Measurements from ENCODE around the gene KLHL26.

KLHL26 gene

DNA sequence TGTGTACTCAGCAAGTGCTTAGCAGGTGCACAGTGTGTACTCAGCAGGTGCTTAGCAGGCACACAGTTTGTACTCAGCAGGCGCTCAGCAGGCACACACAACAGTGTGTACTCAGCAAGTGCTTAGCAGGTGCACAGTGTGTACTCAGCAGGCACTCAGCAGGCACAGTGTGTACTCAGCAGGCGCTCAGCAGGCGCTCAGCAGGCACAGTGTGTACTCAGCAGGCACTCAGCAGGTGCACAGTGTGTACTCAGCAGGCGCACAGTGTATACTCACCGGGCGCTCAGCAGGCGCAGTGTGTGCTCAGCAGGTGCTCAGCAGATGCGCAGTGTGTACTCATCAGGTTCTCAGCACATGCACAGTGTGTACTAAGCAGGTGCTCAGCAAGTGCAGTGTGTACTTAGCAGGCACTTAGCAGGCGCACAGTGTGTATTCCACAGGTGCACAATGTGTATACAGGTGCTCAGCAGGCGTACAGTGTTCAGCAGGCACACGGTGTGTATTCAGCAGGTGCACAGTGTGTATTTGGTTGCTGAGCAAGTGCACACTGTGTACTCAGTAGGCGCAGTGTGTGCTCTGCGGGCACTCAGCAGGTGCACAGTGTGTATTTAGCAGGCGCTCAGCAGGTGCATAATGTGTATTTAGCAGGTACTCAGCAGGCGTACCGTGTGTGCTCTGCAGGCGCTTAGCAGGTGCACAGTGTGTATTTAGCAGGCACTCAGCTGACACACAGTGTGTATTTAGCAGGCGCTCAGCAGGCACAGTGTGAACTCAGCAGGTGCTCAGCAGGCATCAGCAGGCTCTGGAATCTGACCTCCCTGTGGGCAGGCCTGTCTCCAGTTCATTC, 61.7 kb downstream of the KLHL26 start (continued):
- TF ChIP-seq, protein P1, sequence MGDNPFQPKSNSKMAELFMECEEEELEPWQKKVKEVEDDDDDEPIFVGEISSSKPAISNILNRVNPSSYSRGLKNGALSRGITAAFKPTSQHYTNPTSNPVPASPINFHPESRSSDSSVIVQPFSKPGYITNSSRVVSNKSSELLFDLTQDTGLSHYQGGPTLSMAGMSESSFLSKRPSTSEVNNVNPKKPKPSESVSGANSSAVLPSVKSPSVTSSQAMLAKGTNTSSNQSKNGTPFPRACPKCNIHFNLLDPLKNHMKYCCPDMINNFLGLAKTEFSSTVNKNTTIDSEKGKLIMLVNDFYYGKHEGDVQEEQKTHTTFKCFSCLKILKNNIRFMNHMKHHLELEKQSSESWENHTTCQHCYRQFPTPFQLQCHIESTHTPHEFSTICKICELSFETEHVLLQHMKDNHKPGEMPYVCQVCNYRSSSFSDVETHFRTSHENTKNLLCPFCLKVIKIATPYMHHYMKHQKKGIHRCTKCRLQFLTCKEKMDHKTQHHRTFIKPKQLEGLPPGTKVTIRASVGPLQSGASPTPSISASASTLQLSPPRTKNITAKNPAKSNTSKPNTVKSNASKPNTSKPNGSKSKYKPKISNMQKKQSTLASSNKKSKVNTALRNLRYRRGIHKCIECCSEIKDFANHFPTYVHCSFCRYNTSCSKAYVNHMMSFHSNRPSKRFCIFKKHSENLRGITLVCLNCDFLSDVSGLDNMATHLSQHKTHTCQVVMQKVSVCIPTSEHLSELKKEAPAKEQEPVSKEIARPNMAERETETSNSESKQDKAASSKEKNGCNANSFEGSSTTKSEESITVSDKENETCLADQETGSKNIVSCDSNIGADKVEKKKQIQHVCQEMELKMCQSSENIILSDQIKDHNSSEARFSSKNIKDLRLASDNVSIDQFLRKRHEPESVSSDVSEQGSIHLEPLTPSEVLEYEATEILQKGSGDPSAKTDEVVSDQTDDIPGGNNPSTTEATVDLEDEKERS (tag by site-specific recombination; IDR thresholded peaks at IDR 0.05), result no peak
- TF ChIP-seq, protein P2, sequence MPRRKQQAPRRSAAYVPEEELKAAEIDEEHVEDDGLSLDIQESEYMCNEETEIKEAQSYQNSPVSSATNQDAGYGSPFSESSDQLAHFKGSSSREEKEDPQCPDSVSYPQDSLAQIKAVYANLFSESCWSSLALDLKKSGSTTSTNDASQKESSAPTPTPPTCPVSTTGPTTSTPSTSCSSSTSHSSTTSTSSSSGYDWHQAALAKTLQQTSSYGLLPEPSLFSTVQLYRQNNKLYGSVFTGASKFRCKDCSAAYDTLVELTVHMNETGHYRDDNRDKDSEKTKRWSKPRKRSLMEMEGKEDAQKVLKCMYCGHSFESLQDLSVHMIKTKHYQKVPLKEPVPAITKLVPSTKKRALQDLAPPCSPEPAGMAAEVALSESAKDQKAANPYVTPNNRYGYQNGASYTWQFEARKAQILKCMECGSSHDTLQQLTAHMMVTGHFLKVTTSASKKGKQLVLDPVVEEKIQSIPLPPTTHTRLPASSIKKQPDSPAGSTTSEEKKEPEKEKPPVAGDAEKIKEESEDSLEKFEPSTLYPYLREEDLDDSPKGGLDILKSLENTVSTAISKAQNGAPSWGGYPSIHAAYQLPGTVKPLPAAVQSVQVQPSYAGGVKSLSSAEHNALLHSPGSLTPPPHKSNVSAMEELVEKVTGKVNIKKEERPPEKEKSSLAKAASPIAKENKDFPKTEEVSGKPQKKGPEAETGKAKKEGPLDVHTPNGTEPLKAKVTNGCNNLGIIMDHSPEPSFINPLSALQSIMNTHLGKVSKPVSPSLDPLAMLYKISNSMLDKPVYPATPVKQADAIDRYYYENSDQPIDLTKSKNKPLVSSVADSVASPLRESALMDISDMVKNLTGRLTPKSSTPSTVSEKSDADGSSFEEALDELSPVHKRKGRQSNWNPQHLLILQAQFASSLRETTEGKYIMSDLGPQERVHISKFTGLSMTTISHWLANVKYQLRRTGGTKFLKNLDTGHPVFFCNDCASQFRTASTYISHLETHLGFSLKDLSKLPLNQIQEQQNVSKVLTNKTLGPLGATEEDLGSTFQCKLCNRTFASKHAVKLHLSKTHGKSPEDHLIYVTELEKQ (tag by site-specific recombination; IDR thresholded peaks at IDR 0.05; ENCODE audit: borderline replicate concordance), result no peak
- TF ChIP-seq, protein P3, sequence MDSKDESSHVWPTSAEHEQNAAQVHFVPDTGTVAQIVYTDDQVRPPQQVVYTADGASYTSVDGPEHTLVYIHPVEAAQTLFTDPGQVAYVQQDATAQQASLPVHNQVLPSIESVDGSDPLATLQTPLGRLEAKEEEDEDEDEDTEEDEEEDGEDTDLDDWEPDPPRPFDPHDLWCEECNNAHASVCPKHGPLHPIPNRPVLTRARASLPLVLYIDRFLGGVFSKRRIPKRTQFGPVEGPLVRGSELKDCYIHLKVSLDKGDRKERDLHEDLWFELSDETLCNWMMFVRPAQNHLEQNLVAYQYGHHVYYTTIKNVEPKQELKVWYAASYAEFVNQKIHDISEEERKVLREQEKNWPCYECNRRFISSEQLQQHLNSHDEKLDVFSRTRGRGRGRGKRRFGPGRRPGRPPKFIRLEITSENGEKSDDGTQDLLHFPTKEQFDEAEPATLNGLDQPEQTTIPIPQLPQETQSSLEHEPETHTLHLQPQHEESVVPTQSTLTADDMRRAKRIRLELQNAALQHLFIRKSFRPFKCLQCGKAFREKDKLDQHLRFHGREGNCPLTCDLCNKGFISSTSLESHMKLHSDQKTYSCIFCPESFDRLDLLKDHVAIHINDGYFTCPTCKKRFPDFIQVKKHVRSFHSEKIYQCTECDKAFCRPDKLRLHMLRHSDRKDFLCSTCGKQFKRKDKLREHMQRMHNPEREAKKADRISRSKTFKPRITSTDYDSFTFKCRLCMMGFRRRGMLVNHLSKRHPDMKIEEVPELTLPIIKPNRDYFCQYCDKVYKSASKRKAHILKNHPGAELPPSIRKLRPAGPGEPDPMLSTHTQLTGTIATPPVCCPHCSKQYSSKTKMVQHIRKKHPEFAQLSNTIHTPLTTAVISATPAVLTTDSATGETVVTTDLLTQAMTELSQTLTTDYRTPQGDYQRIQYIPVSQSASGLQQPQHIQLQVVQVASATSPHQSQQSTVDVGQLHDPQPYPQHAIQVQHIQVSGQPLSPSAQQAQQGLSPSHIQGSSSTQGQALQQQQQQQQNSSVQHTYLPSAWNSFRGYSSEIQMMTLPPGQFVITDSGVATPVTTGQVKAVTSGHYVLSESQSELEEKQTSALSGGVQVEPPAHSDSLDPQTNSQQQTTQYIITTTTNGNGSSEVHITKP (tag by site-specific recombination; IDR thresholded peaks at IDR 0.05), result no peak
- no peak for TF ChIP-seq YY2 (tag by site-specific recombination; IDR thresholded peaks at IDR 0.05)
- no peak for TF ChIP-seq ZBTB20 (tag by site-specific recombination; IDR thresholded peaks at IDR 0.05)
- TF ChIP-seq, protein P4, sequence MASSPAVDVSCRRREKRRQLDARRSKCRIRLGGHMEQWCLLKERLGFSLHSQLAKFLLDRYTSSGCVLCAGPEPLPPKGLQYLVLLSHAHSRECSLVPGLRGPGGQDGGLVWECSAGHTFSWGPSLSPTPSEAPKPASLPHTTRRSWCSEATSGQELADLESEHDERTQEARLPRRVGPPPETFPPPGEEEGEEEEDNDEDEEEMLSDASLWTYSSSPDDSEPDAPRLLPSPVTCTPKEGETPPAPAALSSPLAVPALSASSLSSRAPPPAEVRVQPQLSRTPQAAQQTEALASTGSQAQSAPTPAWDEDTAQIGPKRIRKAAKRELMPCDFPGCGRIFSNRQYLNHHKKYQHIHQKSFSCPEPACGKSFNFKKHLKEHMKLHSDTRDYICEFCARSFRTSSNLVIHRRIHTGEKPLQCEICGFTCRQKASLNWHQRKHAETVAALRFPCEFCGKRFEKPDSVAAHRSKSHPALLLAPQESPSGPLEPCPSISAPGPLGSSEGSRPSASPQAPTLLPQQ (tag by site-specific recombination; IDR thresholded peaks at IDR 0.05), result no peak
- TF ChIP-seq ZNF211 (tag by site-specific recombination; IDR thresholded peaks at IDR 0.05; ENCODE audit: low read depth), result no peak
- TF ChIP-seq ZNF146 (tag by site-specific recombination; IDR thresholded peaks at IDR 0.05), result no peak
- no peak for TF ChIP-seq ZNF843 (tag by site-specific recombination; IDR thresholded peaks at IDR 0.05)
- TF ChIP-seq OSR2 (tag by site-specific recombination; IDR thresholded peaks at IDR 0.05), result peak; percentile 44; the same call in 1 of the 2 replicates
- no peak for TF ChIP-seq PRDM1 (tag by site-specific recombination; IDR thresholded peaks at IDR 0.05)
- no peak for TF ChIP-seq ZBTB1 (tag by site-specific recombination; IDR thresholded peaks at IDR 0.05)
- TF ChIP-seq HOXD13 (CRISPR knock-in tag; IDR thresholded peaks at IDR 0.05; ENCODE audit: borderline replicate concordance), result no peak
- no peak for TF ChIP-seq ZNF837 (tag by site-specific recombination; IDR thresholded peaks at IDR 0.05)
- no peak for TF ChIP-seq ZNF707 (tag by site-specific recombination; IDR thresholded peaks at IDR 0.05)
- TF ChIP-seq, protein P5, sequence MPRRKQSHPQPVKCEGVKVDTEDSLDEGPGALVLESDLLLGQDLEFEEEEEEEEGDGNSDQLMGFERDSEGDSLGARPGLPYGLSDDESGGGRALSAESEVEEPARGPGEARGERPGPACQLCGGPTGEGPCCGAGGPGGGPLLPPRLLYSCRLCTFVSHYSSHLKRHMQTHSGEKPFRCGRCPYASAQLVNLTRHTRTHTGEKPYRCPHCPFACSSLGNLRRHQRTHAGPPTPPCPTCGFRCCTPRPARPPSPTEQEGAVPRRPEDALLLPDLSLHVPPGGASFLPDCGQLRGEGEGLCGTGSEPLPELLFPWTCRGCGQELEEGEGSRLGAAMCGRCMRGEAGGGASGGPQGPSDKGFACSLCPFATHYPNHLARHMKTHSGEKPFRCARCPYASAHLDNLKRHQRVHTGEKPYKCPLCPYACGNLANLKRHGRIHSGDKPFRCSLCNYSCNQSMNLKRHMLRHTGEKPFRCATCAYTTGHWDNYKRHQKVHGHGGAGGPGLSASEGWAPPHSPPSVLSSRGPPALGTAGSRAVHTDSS (tag by site-specific recombination; IDR thresholded peaks at IDR 0.05), result no peak
- no peak for TF ChIP-seq ZNF416 (tag by site-specific recombination; IDR thresholded peaks at IDR 0.05)
- peak; percentile 90 for TF ChIP-seq SCRT1 (tag by site-specific recombination; IDR thresholded peaks at IDR 0.05; ENCODE audit: borderline replicate concordance)
- no peak for TF ChIP-seq HOXC10 (CRISPR knock-in tag; IDR thresholded peaks at IDR 0.05)
- no peak for TF ChIP-seq ZNF623 (tag by site-specific recombination; IDR thresholded peaks at IDR 0.05)
- TF ChIP-seq, protein P6, sequence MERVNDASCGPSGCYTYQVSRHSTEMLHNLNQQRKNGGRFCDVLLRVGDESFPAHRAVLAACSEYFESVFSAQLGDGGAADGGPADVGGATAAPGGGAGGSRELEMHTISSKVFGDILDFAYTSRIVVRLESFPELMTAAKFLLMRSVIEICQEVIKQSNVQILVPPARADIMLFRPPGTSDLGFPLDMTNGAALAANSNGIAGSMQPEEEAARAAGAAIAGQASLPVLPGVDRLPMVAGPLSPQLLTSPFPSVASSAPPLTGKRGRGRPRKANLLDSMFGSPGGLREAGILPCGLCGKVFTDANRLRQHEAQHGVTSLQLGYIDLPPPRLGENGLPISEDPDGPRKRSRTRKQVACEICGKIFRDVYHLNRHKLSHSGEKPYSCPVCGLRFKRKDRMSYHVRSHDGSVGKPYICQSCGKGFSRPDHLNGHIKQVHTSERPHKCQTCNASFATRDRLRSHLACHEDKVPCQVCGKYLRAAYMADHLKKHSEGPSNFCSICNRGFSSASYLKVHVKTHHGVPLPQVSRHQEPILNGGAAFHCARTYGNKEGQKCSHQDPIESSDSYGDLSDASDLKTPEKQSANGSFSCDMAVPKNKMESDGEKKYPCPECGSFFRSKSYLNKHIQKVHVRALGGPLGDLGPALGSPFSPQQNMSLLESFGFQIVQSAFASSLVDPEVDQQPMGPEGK (tag by site-specific recombination; IDR thresholded peaks at IDR 0.05), result no peak
- TF ChIP-seq ZNF777 (tag by site-specific recombination; IDR thresholded peaks at IDR 0.05; ENCODE audit: borderline replicate concordance), result no peak

All from HEK293 (cell line).